Stimulated activated CD4-positive, alpha-beta T cell treated with anti-CD3 and anti-CD28 coated beads, Interleukin-12 subunit alpha, Interleukin-12 subunit beta, amount 100 ng/mL, for 4 hours (primary cell): ENCODE data around the gene CTU2.

Experiments
- DNase-seq: peaks from one replicate; pipeline ENCODE4 v3.0.0-alpha.2; 2020

Gene CTU2

DNA sequence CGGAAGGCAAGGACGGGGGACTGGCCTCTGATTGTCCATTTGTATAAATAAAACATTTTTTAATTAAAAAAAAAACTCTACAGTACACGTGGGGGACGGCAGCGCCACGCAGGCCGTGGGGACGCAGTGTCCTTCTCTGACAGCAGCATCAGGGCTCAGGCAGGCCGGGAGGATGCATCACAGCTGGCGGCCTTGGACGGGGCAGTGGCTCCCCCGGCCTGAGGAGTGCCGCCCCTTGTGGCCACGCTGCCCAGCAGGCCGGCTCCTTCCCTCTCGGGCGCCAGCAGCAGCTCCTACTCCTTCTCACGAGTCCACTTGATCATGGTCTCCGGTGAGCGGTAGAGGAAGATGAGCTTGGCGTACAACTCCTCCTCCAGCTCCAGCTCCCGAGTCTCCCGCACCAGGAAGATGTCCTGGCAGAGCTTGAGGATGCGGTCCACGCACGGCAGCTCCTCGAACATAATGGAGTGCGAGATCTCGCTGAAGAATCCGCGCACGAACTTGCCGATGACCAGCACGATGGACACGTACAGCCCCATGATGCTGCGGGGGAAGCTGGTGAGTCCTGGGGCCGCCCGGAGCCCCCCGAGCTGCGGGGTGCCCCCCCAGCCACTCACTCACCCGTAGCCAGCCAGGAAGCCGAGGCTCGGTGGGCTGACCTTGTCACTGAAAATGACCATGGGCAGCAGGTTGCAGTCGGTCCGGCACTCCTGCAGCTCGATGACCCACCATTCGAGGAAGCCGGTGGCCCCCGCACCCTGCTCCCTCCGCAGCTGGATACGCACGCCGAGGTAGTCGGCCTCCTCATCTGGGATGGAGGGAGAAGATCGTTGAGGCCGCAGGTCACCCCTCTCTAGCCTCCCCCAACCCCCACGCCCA lies 9.2 kb downstream of the CTU2 start:
- no peak for DNase-seq

DNA sequence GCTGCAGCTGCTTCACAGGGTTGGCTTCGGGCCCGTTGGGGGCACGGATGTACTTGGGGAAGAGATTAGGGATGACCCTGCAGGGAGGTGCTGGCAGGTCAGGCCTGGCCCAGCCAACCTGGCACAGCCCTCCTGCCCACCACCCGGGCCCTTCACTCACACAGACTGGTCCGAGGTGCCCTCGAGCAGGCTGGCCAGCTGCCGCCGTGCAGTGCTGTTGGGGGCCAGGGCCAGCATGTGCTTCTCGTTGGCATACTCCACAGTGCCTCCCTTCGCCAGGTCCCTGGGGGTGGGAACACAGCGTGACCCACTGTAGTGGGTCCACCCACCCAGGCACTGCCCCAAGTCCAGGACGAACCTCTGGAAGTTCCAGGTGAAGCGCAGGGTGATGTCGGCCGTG lies 9.9 kb downstream of the CTU2 start:
- no peak for DNase-seq

DNA sequence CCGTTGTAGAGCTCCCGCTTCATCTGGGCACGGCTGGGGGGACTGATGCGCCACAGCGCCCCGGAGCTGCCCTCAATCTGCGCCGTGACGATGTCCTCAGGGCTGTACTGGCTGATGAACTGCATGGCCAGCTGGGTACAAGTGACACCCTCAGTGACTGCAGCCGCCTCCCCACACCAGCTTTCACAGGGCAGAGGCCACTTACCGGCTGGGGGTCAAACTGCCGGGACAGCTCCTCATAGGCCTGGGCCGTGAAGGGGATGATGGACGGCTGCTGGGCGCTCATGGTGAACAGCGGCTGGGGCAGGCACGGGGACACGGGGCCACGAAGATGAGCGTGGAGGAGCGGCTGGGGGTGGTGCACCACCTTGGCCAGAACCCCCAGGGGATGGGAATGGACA lies 10.3 kb downstream of the CTU2 start:
- DNase-seq: no peak

DNA sequence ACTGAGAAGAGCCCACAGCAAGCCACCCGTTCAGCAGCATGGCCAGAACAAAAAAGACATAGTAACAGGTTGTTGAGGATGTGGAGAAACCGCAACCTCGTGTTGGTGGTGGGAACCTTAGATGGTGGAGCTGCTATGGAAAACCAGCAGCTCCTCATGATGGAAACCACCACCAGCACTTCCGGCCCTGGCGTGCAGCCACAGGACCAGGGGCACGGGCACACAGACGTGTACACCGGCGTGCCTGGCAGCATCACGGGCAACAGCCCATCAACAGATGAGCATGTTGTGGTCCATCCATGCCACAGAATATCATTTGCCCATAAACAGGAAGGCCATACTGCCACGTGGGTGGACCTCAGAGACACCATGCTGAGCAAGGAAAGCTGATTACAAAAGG lies 11.9 kb downstream of the CTU2 start:
- DNase-seq: no peak

DNA sequence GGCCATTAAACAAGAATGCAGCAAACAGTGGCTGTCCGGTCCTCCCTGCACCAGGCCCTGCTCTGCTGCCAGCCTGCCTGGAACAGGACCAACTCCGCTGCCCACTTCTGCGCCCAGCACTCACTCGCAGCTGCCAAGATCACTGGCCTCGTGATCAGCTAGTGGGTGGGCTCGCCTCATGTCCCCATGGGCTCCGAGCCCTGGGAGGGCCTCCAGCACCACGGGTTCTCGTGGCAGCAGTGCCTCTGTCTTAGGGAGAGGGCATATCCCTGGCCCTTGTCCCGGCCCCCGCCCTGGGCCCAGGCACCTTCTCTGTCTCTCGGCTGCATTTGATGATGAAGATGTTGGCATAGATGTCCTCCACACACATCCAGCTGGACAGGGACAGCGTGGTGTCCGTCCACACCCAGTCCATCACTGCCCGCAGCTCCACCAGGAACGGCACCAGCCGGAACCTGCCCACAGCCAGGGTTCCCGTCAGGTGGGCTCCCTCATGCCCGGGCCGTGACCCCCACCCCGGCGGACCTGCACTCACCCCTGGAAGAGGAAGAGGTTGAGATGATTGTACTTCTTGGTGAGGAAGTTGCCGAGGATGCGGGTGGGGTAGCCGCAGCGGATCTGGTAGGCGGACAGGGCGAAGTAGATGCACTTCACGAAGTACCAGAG lies 13.1 kb downstream of the CTU2 start:
- no peak for DNase-seq

DNA sequence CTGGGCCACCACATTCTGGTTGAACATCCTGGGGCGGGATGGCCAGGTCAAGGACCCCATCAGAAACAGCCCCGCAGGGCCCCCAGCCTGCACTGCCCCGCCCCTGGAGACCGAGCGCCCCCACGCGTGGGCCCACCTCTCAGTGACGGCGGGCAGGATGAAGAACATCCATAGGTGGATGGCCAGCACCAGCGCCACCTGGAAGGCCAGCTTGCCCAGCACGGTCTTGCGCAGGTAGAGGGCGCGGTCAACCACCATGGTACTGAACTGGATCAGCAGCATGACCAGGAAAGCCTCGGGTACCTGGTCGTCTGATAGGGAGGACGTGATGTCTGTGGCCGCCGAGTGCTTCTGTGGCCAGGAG lies 13.6 kb downstream of the CTU2 start:
- no peak for DNase-seq

DNA sequence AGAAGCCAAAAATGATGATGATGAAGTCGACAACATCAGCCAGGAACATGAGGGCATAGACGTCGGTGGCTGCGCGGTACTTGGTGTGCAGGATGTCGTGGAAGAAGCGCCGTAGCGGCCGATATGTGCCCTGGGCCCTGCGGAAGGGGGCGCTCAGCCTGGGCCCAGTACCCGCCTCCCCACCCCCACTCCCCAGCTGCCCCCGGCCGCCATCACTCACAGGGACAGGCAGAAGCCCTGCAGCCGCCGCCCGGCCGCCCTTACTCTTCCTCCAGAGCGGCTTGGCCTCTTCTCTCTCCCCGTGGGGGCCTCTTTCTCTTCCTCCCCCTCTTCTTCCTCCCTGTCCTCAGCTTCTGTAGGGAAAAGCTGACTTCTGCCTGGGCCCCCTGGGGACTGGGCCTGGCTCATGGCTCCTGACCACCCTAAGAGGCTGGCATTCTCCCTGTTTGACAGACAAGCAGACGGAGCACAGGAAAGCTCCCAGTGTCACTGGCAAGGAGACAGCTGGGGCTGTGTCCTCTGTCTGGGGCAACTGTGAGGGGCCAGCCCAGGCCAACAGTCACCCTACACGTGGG lies 14.2 kb downstream of the CTU2 start:
- DNase-seq: no peak

DNA sequence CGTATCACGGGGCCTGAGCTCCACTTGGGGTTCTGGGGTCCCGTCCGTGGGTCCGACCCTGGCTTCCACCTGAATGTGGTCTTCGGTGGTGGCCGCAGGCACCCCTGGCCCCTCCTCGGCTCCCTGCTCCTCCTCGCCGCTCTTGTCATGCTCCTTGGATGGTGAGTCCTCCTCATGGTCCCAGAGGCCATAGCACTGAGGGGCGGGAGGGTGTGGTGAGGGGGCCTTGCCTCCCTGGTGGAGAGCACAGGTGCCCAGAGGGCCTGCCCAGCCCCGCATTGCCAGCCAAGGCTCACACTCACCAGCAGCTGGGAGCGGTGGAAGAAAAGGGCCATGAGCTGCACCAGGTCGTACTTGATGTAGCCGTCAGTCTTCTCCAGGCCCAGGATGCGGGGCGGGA lies 14.9 kb downstream of the CTU2 start:
- no peak for DNase-seq

DNA sequence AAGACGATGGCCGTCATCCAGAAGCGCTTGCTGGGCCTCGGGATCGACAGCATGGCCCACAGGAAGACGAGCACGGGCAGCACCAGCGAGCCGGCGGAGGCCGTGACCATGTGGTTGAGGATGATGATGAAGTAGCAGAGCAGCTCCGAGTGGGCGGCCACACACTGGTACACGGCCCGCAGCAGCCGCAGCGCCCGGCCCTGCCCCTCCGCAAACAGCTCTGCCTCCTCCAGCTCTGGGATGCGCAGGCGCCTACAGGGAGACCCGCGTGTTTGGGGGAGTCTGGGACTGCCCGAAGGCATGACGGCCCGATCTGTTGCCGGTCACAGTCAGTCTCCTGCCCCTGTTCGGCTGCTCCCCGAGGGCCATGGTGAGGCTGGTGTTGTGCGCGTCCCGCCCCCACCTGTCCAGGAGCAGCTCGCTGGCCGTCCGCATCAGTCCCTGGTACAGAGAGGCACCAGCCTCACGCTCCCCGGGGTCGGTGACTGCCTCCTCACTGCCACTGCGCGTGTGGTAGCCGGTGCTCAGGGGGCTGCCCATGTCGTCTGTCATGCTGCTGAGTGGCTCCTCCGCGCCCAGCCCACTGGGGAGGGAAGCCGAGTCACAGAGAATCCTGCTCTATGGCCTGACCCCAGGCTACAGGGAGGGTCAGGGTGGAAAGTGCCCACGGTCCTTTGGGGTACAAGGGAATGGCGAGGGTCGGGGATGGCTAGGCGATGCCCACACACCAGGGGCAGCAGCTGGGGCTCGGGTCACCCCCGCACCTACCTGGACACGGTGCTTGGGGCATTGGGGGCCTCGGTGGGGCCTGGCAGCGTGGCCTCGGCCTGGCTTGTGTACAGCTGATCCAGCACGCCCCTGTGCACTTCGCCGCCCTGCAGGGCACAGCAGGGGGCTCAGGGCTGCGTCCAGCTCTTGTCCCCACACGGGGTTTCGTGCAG lies 15.8 kb downstream of the CTU2 start:
- DNase-seq: no peak

DNA sequence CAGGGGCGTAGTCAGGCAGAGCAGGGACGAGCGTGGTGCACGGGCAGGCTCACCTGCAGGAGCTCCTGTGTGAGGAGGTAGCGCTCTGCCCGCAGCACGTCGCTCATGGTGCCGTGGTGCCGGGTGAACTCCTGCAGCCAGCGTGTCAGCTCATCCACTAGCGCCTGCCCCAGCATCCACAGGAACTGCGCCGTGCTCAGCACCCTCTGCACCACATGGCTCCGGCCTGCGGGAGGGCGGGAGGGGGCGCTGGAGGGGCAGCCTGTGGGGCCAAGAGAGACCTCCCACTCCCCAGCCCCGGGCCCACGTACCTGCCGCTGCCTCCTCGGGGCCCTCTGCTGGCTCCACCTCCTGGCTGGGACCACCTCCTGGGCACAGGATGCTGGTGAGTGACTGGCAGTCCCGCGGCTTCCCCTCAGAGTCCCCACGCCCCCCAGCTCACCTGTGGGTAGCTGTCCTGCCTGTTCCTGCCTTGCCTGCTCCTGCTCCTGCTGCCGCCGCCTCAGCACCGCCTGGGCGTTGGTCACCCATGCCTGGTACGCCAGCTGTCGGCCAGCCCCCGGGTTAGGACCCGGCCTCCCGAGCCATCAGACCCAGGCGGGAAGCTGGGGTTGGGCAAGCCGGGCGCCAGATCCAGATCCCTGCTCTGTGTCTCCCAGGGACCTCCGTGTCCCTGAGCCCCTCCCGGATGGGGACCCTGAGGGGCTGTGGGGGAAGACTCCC lies 16.6 kb downstream of the CTU2 start:
- DNase-seq: no peak

DNA sequence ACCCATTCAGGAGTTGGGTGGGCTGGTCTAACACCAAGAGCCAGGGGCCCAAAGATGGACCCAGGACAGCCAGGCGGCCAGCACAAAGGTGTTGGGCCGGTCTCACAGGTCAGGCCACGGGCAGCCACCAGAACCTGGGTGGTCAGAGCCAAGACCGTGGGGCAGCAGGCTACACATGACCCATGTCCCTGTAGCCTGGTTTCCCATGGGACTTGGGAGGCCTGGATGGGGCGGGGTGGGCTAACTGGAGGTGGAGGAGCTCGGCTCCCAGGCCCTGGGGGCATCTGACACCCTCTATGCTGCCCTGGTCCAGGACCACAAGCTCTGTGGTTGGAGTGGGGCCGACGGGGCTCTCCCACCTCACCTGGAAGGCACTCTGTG lies 17.2 kb downstream of the CTU2 start:
- no peak for DNase-seq

DNA sequence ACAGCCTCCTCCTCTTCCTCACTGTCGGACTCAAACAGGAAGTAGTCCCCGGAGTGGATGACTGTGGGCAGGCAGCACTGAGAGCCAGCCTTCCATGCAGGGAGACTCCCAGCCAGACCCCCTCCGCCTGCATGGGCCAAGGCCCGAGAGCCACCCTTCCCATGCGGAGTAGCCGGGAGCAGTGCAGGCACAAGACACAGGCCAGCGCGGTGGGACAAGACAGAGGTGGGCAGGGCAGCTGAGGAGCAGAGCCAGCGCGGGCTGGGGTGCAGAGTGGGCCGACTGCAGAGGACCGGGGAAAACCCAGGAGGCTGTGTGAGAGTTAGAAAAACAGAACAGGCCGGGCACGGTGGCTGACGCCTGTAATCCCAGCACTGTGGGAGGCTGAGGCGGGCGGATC lies 17.6 kb downstream of the CTU2 start:
- DNase-seq: no peak

DNA sequence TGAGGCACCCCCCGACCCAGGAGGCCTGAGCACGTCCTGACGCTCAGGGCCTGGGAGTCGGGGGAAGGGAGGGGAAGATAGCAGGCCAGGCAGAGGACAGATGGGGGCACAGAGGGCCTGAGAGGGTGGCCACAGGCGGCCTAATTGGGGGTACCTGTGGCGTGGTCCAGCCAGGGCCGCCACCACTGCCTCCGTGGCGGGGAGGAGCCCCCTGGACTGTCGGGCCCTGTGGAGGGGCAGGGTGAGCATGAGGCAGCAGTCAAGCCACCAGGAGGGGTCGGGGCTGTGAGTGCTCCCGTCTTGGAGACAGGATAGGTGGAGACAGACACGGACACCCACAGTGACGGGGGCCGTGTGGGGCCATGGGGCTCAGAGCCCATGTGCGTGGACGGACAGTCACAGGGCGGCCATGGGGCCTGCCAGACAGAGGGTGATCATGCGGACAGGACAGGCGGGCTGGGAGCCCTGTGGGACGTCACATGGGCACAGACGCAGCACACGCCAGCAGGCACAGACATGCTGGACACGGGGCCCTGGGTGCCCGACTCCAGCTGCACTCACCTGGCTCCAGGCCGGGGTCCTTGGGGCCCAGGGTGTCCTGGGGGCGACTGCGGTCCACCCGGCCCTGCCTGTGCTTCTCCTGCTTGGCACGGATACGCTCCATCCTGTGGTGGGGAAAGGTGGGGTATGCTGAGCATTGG lies 18.7 kb downstream of the CTU2 start:
- no peak for DNase-seq

DNA sequence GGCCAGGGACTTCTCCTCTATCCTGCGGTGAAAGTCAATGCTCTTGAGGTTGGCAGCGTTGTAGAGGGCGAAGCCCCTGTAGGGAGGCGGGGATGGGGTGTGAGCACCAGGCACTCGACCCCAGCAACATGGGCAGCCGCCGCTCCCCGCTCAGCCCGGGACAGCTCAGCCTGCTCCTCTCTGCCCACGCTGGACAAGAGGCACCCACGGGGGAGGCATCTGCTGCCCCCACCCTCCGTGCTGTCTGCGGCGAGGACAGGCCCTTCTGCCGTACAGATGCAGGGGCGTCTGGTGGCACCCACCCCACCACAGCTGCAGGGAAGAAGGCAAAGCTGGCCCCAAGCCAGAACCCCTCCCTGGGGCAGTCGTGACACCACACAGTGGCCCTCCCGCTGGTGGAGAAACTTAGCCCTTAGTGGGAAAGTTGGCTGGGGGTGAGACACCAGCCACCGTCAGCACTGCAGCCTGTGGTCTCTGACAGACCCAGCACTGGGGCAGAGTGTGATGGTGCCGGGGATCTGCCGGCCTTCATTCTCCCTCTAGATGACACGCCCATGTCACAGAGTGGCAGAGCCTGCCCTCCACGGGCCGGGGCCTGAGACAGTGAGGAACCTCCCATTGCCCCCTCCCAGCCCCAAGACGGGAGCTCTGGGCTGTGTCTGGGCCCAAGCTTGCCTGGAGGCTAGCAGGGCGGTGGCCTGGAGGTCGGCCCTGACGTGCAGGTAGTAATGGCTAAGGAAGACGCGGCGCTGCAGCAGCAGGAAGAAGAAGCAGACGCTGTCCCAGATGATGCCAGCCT lies 19.5 kb downstream of the CTU2 start:
- no peak for DNase-seq

DNA sequence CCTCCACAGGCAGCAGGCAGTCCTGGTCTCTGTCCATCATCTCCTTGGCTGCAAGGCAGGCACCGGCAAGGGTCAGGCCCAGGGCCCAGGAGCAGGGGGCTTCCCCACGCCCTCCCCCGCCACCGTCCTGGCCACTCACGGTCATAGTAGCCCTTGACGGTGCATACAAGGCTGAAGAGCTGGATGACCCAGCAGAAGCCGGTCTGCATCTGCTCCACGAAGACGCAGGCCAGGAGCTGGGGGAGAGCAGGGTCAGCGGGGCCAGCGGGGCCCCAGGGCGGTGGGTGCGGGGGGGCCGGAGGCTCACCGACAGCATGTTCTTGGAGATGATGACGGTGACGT lies 20.1 kb downstream of the CTU2 start:
- DNase-seq: no peak

DNA sequence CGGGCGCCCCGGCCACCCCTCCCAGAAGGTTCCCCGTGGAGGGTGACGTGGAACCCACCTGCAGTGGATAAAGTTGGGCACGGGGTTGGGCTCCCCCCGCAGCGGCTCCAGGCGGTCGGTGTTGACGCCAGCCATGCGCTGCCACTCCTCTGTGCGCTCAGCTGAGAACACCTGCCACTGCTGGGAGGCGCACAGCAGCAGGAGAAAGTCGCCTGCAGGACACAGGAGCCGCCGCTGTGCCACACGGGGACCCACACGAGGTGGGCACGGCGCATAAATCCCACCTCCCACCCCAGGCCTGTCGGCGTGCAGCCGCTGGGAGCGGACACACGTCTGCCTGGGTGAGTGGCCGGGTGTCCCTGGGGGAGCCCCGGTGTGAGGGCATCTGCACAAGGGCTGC lies 20.7 kb downstream of the CTU2 start:
- no peak for DNase-seq

DNA sequence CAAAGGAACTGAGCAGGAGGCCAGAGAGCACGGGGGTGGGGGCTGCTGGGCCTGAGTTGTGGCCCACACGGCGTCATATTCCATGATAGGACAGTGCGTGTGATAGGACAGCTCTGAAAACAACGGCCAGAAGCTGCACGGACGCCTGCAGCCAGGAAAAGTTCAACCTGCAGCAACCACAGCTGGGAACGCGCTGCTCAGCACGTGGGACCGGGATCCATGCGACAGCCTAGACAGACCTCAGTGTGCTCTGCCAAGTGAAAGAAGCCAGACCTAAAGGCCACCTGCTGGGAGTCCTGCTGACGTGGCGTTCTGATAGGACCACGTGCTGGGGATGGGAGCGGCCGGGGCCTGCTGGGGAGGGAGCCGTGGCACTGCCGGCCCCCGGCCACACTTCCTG lies 21.6 kb downstream of the CTU2 start:
- no peak for DNase-seq

DNA sequence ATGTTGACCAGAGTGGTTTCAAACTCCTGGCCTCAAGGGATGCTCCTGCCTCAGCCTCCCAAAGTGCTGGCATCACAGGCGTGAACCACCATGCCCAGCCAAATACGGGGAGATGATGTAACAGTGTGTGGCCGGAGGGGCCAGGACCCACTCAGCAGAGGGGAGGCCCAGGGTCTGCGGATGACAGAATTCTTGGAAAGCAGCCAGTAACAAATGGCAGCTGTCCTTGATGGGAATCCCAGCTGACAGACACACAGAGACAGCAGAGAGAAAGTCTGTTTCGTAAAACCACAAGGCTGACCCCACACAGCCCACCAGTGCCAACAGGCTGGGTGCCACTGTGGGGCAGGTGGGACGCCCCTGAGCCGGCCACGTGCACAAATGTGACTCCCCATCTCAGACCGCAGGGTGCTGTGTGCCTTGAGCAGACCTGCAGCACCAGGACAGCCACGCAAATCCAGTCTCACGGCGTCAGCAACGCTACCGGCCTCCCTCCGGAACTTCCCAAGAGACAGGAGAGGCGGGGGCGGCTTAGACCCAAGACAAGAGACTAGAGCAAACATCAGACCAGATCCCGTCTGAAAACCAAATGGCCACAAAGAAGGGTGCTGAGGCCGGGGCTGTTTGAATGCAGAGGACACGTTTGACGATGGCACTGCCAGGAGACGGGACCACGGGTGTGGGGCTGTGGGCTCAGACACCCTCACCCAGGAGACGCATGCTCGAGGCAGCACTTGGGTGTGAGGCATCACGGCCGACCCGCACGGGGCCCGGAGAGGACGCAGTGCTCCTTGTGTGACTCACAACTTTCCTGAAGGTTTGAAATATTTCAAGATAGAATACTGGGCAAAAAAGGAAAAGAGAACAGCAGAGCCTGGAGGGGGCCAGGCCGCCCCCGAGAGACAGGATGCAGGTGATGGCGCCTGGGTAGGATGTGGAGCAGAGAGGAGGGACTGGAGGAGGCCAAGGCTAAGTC lies 24.6 kb downstream of the CTU2 start:
- no peak for DNase-seq

DNA sequence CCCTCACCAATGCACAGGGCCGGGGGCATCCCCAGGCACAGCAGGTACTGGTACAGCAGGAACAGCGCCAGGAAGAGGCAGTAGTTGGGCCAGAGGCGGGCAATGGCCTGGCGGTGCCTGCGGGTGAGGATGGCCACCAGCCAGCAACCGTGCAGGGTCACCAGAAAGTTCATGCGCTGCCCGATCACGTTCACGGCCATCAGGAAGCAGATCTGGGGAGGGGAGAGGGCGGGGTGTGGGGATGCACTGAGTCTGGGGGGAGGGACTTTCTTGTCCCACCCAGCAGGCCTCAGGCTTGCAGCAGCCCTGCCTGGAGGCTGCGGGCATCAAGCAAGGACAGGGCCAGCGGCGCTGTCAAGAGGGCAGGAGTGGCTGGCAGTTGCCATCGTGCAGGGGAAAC lies 25.4 kb downstream of the CTU2 start:
- no peak for DNase-seq
